A673 (cell line): ENCODE measurements around the gene UBE2E2.

ENCODE experiments used
- EZH2 ChIP-seq: fragments of 200-600 bp; sonication (generic); IDR thresholded peaks from 2 replicates; pipeline ENCODE4 v1.6.1; 2017; ENCODE audit warnings: borderline replicate concordance, low read depth, mild to moderate bottlenecking, mixed read lengths, antibody characterized with exemption, low read length; ENCODE audit not compliant: poor library complexity, severe bottlenecking
- TF ChIP-seq, protein P1 (sequence below): fragments of 300-800, 200-600 bp; sonication (generic); conservative IDR thresholded peaks from 2 replicates; pipeline ENCODE4 v1.5.1; 2017; ENCODE audit warnings: low read depth, mild to moderate bottlenecking, antibody characterized with exemption, low read length, moderate library complexity, mixed read lengths

GRCh38 chr3:23302271-23302670 is 99.1 kb downstream of the UBE2E2 start:
- TF ChIP-seq, protein P1, sequence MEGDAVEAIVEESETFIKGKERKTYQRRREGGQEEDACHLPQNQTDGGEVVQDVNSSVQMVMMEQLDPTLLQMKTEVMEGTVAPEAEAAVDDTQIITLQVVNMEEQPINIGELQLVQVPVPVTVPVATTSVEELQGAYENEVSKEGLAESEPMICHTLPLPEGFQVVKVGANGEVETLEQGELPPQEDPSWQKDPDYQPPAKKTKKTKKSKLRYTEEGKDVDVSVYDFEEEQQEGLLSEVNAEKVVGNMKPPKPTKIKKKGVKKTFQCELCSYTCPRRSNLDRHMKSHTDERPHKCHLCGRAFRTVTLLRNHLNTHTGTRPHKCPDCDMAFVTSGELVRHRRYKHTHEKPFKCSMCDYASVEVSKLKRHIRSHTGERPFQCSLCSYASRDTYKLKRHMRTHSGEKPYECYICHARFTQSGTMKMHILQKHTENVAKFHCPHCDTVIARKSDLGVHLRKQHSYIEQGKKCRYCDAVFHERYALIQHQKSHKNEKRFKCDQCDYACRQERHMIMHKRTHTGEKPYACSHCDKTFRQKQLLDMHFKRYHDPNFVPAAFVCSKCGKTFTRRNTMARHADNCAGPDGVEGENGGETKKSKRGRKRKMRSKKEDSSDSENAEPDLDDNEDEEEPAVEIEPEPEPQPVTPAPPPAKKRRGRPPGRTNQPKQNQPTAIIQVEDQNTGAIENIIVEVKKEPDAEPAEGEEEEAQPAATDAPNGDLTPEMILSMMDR: no peak
- no peak for TF ChIP-seq EZH2
